Smooth muscle cell (in vitro differentiated cells): Measurements from ENCODE around the gene SMU1. TPM values are rescaled to one million over a fixed set of nuclear protein-coding genes. Genes with fewer than 3 reads are reported as not detected.

ENCODE experiments used
- DNase-seq: peaks from one replicate; lab custom pipeline; 2025; ENCODE audit not compliant: unreplicated experiment; lab: John Stamatoyannopoulos, UW
- H2AFZ ChIP-seq: fragments of 200-600 bp; sonication (generic); 2 replicates; pipeline ENCODE4 v1.6.0; 2016; ENCODE audit warnings: antibody characterized with exemption, low read depth, mild to moderate bottlenecking
- H3F3A ChIP-seq: fragments of 200-600 bp; sonication (generic); 2 replicates; pipeline ENCODE4 v1.6.0; 2017; ENCODE audit warnings: antibody characterized with exemption, low read depth
- H3K27ac ChIP-seq: fragments of 200-600 bp; sonication (generic); 2 replicates; pipeline ENCODE4 v1.5.1; 2016; ENCODE audit warnings: low read depth, mild to moderate bottlenecking
- H3K27me3 ChIP-seq: fragments of 200-600 bp; sonication (generic); 2 replicates; pipeline ENCODE4 v1.6.1; 2016; ENCODE audit warnings: low read depth, mild to moderate bottlenecking
- H3K36me3 ChIP-seq: fragments of 200-600 bp; sonication (generic); 2 replicates; pipeline ENCODE4 v1.5.1; 2016; ENCODE audit warnings: low read depth
- H3K4me1 ChIP-seq: fragments of 200-600 bp; sonication (generic); 2 replicates; pipeline ENCODE4 v1.5.1; 2016; ENCODE audit warnings: low read depth
- H3K4me2 ChIP-seq: fragments of 200-600 bp; sonication (generic); 2 replicates; pipeline ENCODE4 v1.6.0; 2016; ENCODE audit warnings: mild to moderate bottlenecking
- H3K4me3 ChIP-seq: fragments of 200-600 bp; sonication (generic); 2 replicates; pipeline ENCODE4 v1.5.1; 2016; ENCODE audit warnings: mild to moderate bottlenecking
- H3K79me2 ChIP-seq: fragments of 200-600 bp; sonication (generic); 2 replicates; pipeline ENCODE4 v1.6.0; 2016; ENCODE audit warnings: low read depth, mild to moderate bottlenecking
- H3K9ac ChIP-seq: fragments of 200-600 bp; sonication (generic); 2 replicates; pipeline ENCODE4 v1.6.0; 2016; ENCODE audit warnings: low read depth
- H3K9me3 ChIP-seq: fragments of 200-600 bp; sonication (generic); replicated peaks from 2 replicates; pipeline ENCODE4 v1.5.1; 2016; ENCODE audit warnings: low read depth
- H4K20me1 ChIP-seq: fragments of 200-600 bp; sonication (generic); 2 replicates; pipeline ENCODE4 v1.6.0; 2016; ENCODE audit warnings: low read depth
- WGBS: methylation state at CpG from one replicate; pipeline ENCODE4 v1.1.7; 2016; ENCODE audit warnings: low lambda C conversion rate; 5-methylcytosine and 5-hydroxymethylcytosine counted together
- polyA plus RNA-seq: library from polyadenylated mRNA; unstranded; fragments of >200 nt; fragmentation: Nextera tagmentation; extraction: Ambion mirVana; gene quantifications from 2 replicates; pipeline ENCODE4 v1.2.1, GENCODE V29; 2016
- total RNA-seq: library from RNA; depleted of rRNA; stranded (reverse); fragments of >200 nt; gene quantifications from 2 replicates; pipeline ENCODE4 v1.2.3, GENCODE V29; 2014
- TF ChIP-seq, protein P1 (sequence below): fragments of 200-600 bp; sonication (generic); IDR thresholded peaks from 2 replicates; pipeline ENCODE4 v1.5.1; 2017; ENCODE audit warnings: borderline replicate concordance, mild to moderate bottlenecking, antibody characterized with exemption; ENCODE audit not compliant: insufficient read depth, poor library complexity, severe bottlenecking

The SMU1 gene
- total and polyA plus RNA-seq, 2 experiments from 2014 or later: 15.1 to 17.4 TPM

DNA sequence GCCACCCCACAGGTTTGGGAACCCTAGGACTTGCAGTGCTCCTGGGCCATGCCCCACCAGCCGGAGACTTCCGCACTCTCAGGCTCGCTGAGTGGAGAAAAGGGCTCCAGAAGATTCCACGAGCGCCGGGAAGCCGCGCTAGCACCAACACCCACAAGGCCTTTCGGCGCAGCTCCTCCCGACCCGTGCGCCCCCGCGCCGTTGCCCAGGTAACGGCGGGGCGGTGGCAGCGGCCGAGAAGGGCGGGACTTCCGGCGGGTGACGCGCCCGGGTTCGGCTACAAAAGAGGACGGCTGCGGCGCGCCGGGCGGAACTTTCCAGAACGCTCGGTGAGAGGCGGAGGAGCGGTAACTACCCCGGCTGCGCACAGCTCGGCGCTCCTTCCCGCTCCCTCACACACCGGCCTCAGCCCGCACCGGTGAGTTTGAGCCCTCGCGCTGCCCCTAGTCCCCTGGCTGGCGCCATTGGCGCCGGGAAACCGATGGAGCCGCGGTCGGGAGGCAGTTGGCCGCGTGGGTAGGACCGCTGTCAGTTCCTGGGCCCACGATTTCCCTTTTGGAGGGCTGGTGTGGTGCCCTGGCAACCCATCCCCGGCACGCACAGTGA is 51.4 kb downstream of the SMU1 start, which contains the start of gene DNAJA1:
TSS of gene DNAJA1 (plus strand) at position 308 of the 606 bp plus-strand sequence. CDS start 1,212 bp downstream, outside the sequence.
- H3K4me1 ChIP-seq: peaks cover 46% of the 10 kb centered on the region
- under 1% methylated on average over 50 of the region's 61 CpGs for WGBS

DNA sequence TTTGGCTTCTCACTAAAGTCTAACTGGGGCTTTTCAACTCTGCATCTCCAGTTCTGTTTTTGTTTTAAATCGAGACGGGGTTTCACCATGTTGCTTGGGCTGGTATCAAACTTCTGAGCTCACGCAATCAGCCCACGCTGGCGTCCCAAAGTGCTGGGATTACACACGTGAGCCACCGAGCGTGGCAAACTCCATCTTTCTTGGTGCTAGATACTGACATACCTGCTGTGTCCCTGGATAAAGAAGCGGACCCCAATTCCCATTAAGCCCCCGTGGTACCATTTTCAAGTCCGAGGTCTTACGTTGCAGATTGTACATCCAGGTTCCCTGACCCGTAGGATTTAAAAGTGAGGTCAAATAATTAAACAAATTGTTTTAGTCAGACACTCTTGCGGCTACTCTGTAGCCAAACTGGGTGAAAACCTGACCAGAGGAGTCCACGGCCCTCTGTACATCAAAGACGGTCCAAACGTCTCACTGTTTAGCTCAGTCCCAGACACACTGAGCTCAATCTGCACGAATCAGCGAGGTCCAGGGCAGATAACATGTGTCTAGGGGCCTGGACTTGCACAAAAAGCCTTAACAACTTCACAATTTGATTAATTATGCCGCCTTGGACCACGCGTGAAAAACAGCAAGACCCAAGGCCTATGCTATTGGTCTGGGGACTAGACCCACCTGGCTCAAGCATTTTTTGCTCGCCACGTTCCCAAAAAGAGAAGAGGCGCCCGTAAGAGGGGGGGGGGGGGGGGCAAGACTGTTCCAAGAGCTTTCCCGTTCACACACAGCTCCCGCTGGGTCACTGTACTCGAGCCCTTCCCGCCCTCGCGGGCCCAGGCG is 52.1 kb downstream of the SMU1 start:
- peaks cover 84% of the 10 kb centered on the region for H3K79me2 ChIP-seq
- H3K27me3 ChIP-seq: no peaks in the 10 kb centered on the region
- TF ChIP-seq, protein P1, sequence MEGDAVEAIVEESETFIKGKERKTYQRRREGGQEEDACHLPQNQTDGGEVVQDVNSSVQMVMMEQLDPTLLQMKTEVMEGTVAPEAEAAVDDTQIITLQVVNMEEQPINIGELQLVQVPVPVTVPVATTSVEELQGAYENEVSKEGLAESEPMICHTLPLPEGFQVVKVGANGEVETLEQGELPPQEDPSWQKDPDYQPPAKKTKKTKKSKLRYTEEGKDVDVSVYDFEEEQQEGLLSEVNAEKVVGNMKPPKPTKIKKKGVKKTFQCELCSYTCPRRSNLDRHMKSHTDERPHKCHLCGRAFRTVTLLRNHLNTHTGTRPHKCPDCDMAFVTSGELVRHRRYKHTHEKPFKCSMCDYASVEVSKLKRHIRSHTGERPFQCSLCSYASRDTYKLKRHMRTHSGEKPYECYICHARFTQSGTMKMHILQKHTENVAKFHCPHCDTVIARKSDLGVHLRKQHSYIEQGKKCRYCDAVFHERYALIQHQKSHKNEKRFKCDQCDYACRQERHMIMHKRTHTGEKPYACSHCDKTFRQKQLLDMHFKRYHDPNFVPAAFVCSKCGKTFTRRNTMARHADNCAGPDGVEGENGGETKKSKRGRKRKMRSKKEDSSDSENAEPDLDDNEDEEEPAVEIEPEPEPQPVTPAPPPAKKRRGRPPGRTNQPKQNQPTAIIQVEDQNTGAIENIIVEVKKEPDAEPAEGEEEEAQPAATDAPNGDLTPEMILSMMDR: no peak
- peaks cover 40% of the 10 kb centered on the region for H3K4me1 ChIP-seq
- WGBS: 21% methylated on average over 33 of the region's 33 CpGs
- H3K36me3 ChIP-seq: peaks cover 14% of the 10 kb centered on the region
- DNase-seq: no peak
- peak overlapping the region; percentile 90 for H3K9ac ChIP-seq
- peaks cover 41% of the 10 kb centered on the region for H4K20me1 ChIP-seq
- peak overlapping the region; percentile 97 for H3K4me2 ChIP-seq
- H3K27ac ChIP-seq: peak overlapping the region; percentile 93
- peaks cover 8% of the 10 kb centered on the region for H3F3A ChIP-seq
- H3K4me3 ChIP-seq: peak overlapping the region; percentile 94
- no peaks in the 10 kb centered on the region for H3K9me3 ChIP-seq
- H2AFZ ChIP-seq: peak overlapping the region; percentile 82

More for the DNA sequence above, 51.4 kb downstream of the SMU1 start, which contains the start of gene DNAJA1:
- H2AFZ ChIP-seq: peak within 1 kb of the TSS; percentile 82
- H4K20me1 ChIP-seq: peaks cover 49% of the 10 kb centered on the region
- H3K4me2 ChIP-seq: peak within 1 kb of the TSS; percentile 97
- H3K9me3 ChIP-seq: no peaks in the 10 kb centered on the region
- peak within 1 kb of the TSS; percentile 93 for H3K27ac ChIP-seq
- peaks cover 21% of the 10 kb centered on the region for H3K36me3 ChIP-seq
- H3K27me3 ChIP-seq: no peaks in the 10 kb centered on the region
- H3K9ac ChIP-seq: peak within 1 kb of the TSS; percentile 99
- peaks cover 11% of the 10 kb centered on the region for H3F3A ChIP-seq
- DNase-seq: peak; percentile 90
- TF ChIP-seq, protein P1: no peak
- H3K79me2 ChIP-seq: peaks cover 87% of the 10 kb centered on the region
- H3K4me3 ChIP-seq: peak within 1 kb of the TSS; percentile 94

DNA sequence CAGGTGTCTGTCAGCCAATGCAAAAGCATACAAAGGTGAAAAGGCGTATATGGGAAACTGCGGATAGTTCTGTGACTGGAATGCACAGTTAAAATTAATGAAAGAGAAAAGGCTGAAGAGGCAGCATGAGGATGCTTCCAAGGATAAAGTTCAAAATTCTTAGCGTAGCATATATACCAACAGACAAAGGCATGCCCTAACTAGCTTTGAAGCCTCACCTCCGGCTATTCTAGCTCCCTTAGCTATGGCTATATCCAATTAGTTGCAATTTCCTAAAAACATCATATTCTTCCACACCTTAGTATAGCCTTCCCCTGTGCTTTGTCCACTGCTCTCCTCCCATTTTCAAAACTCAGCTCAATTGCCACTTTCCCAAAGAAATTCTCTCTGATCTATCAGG is 52.8 kb downstream of the SMU1 start:
- Histone ChIP-seq H2AFZ (no peak overlapping the region), H3K9me3 (no peaks in the 10 kb centered on the region), H3K27me3 (no peaks in the 10 kb centered on the region), H3K36me3 (peaks cover 7% of the 10 kb centered on the region), H3K4me1 (peaks cover 34% of the 10 kb centered on the region), H3F3A (peaks cover 8% of the 10 kb centered on the region), H3K4me3 (peak overlapping the region; percentile 94), H3K27ac (peak overlapping the region; percentile 93), H3K79me2 (peaks cover 84% of the 10 kb centered on the region), H3K9ac (peak overlapping the region; percentile 90), H3K4me2 (peak overlapping the region; percentile 97), H4K20me1 (peaks cover 35% of the 10 kb centered on the region)
- TF ChIP-seq, protein P1: no peak
- no peak for DNase-seq
- 87% methylated on average over 4 of the region's 4 CpGs for WGBS
